IMR-90 (cell line): ENCODE results near the gene MRTFB. TPM values are rescaled to one million over a fixed set of nuclear protein-coding genes. Genes with fewer than 3 reads are reported as not detected.
"Not testable (repeated sequence)": the region's sequence is repeated elsewhere in the genome, so short reads cannot be mapped to it uniquely, and the experiment has no call there.

Source experiments
- ATAC-seq: fragments of 200-7000 bp; cut with Tn5 transposase; 2 replicates; pipeline ENCODE4 v1.9.1; 2020; ENCODE audit warnings: low read depth, mild to moderate bottlenecking, moderate library complexity
- BruUV-seq: library from RNA; stranded (reverse); fragments of 400-500 nt; replicated peaks from 2 replicates; lab custom pipeline; 2021; lab: Mats Ljungman, UMichigan
- CTCF ChIA-PET: fragments of 300-600 bp; formaldehyde crosslinking; extraction: SDS; loops from one replicate; lab custom pipeline; 2021; ENCODE audit warnings: antibody characterized with exemption; lab: Yijun Ruan, JAX
- POLR2A ChIA-PET: fragments of 300-600 bp; sonication (Branson Sonifier 250); formaldehyde crosslinking; loops from one replicate; lab custom pipeline; 2022; ENCODE audit warnings: antibody characterized with exemption; ENCODE audit not compliant: unreplicated experiment; lab: Charles Lee
- DNase-seq: peaks from one replicate; pipeline ENCODE4 v3.0.0; 2013
- H2AFZ ChIP-seq: replicated peaks from 2 replicates; pipeline ENCODE3; 2013; ENCODE audit warnings: low read length, mild to moderate bottlenecking; ENCODE audit not compliant: poor library complexity
- H2AK5ac ChIP-seq: 2 replicates; pipeline ENCODE4 v1.6.1; 2013; ENCODE audit warnings: low read depth, low read length, inconsistent platforms
- H2AK9ac ChIP-seq: replicated peaks from 2 replicates; pipeline ENCODE3; 2013; ENCODE audit warnings: mild to moderate bottlenecking, low read depth, low read length, moderate library complexity; ENCODE audit not compliant: poor library complexity
- H2BK120ac ChIP-seq: 2 replicates; pipeline ENCODE4 v1.6.1; 2013; ENCODE audit warnings: low read depth, low read length, inconsistent platforms
- H2BK15ac ChIP-seq: 3 replicates; pipeline ENCODE4 v1.6.1; 2013; ENCODE audit warnings: low read depth, low read length, inconsistent platforms
- H2BK20ac ChIP-seq: 2 replicates; pipeline ENCODE4 v1.6.1; 2013; ENCODE audit warnings: low read depth, mild to moderate bottlenecking, inconsistent platforms, low read length, moderate library complexity
- H2BK5ac ChIP-seq: 2 replicates; pipeline ENCODE4 v1.6.1; 2013; ENCODE audit warnings: mild to moderate bottlenecking, low read depth, low read length, inconsistent platforms; ENCODE audit not compliant: poor library complexity, severe bottlenecking
- H3K14ac ChIP-seq: replicated peaks from 2 replicates; pipeline ENCODE4 v1.6.1; 2013; ENCODE audit warnings: low read depth, low read length, inconsistent platforms
- H3K18ac ChIP-seq: 2 replicates; pipeline ENCODE4 v1.6.1; 2013; ENCODE audit warnings: low read depth, low read length, control low read depth
- H3K23ac ChIP-seq: 2 replicates; pipeline ENCODE4 v1.6.1; 2013; ENCODE audit warnings: low read depth, low read length, inconsistent platforms
- H3K27ac ChIP-seq: 2 replicates; pipeline ENCODE4 v1.5.1; 2013; ENCODE audit warnings: mild to moderate bottlenecking, control low read depth, low read length; ENCODE audit not compliant: insufficient read depth
- H3K27me3 ChIP-seq: 2 replicates; pipeline ENCODE4 v1.6.1; 2013; ENCODE audit warnings: low read length; ENCODE audit not compliant: control insufficient read depth, insufficient read depth
- H3K36me3 ChIP-seq: 2 replicates; pipeline ENCODE4 v1.6.1; 2013; ENCODE audit warnings: low read length, mixed read lengths; ENCODE audit not compliant: control insufficient read depth, insufficient read depth
- H3K4ac ChIP-seq: 2 replicates; pipeline ENCODE4 v1.6.1; 2013; ENCODE audit warnings: low read depth, low read length, inconsistent platforms
- H3K4me1 ChIP-seq: 2 replicates; pipeline ENCODE4 v1.6.1; 2013; ENCODE audit warnings: low read length, mixed read lengths; ENCODE audit not compliant: control insufficient read depth, insufficient read depth
- H3K4me2 ChIP-seq: 2 replicates; pipeline ENCODE4 v1.6.1; 2013; ENCODE audit warnings: low read depth, mild to moderate bottlenecking, control low read depth, low read length, moderate library complexity
- H3K4me3 ChIP-seq: 2 replicates; pipeline ENCODE4 v1.5.1; 2013; ENCODE audit warnings: low read depth, mild to moderate bottlenecking, control low read depth, low read length, moderate library complexity; ENCODE audit not compliant: insufficient read depth
- H3K56ac ChIP-seq: 2 replicates; pipeline ENCODE4 v1.6.1; 2013; ENCODE audit warnings: low read length, inconsistent platforms; ENCODE audit not compliant: insufficient read depth; ENCODE audit errors: extremely low read depth
- H3K79me1 ChIP-seq, 2 experiments: 2 replicates each; pipeline ENCODE4 v1.6.1; 2013; ENCODE audit warnings: low read length in 2 of 2, inconsistent platforms in 1 of 2, low read depth in 1 of 2
- H3K9ac ChIP-seq: 2 replicates; pipeline ENCODE4 v1.6.1; 2013; ENCODE audit warnings: low read depth, low read length, control low read depth
- H3K9me1 ChIP-seq: 2 replicates; pipeline ENCODE4 v1.6.1; 2013; ENCODE audit warnings: low read length, inconsistent platforms; ENCODE audit not compliant: insufficient read depth
- H3K9me3 ChIP-seq: 2 replicates; pipeline ENCODE4 v1.6.1; 2013; ENCODE audit warnings: low read length; ENCODE audit not compliant: control insufficient read depth, insufficient read depth
- H4K20me1 ChIP-seq: 2 replicates; pipeline ENCODE4 v1.6.1; 2013; ENCODE audit warnings: low read length, inconsistent platforms; ENCODE audit not compliant: insufficient read depth
- H4K5ac ChIP-seq: 2 replicates; pipeline ENCODE4 v1.6.1; 2013; ENCODE audit warnings: mild to moderate bottlenecking, low read depth, low read length, control low read depth
- H4K8ac ChIP-seq, 2 experiments: 2 replicates each; pipeline ENCODE4 v1.6.1; 2013; ENCODE audit warnings: low read depth in 2 of 2, low read length in 2 of 2, control low read depth in 1 of 2, inconsistent platforms in 1 of 2
- H4K91ac ChIP-seq: 2 replicates; pipeline ENCODE4 v1.6.1; 2013; ENCODE audit warnings: low read depth, low read length, inconsistent platforms; ENCODE audit not compliant: insufficient read depth
- MAFK ChIP-seq: IDR thresholded peaks from 2 replicates; pipeline ENCODE4 v1.6.1; 2012; ENCODE audit warnings: low read depth, low read length, improper control_type of control experiment
- MAZ ChIP-seq: IDR thresholded peaks from 2 replicates; pipeline ENCODE4 v1.6.1; 2012; ENCODE audit warnings: low read depth, mild to moderate bottlenecking, low read length, improper control_type of control experiment, moderate library complexity, borderline replicate concordance
- POLR2A ChIP-seq: IDR thresholded peaks from 2 replicates; pipeline ENCODE4 v1.6.1; 2012; ENCODE audit warnings: mild to moderate bottlenecking, low read depth, low read length
- RCOR1 ChIP-seq: IDR thresholded peaks from 2 replicates; pipeline ENCODE4 v1.6.1; 2012; ENCODE audit warnings: mild to moderate bottlenecking, low read length, improper control_type of control experiment; ENCODE audit not compliant: insufficient replicate concordance
- RFX5 ChIP-seq: IDR thresholded peaks from 2 replicates; pipeline ENCODE4 v1.8.0; 2012; ENCODE audit warnings: low read depth, mild to moderate bottlenecking, low read length, moderate library complexity
- WGBS, 2 experiments: methylation state at CpG; one replicate each; pipeline versions ENCODE4 v1.1.5 to v1.1.7; 2013; ENCODE audit warnings: missing lambda C conversion rate in 2 of 2; ENCODE audit not compliant: insufficient read length in 1 of 2; ENCODE audit errors: extremely low coverage in 2 of 2; 5-methylcytosine and 5-hydroxymethylcytosine counted together
- dilution Hi-C: fragments of 300-500 bp; cut with HindIII; formaldehyde crosslinking; loops from one replicate; pipeline ENCODE4 v1.14.3; 2018; ENCODE audit warnings: low sequenced_read_pairs; ENCODE audit not compliant: unreplicated experiment
- in situ Hi-C: fragments of 300-500 bp; cut with MboI; formaldehyde crosslinking; loops from 3 replicates; pipeline ENCODE4 v1.14.3; 2019; ENCODE audit warnings: low sequenced_read_pairs, inconsistent platforms, mixed read lengths
- intact Hi-C: fragments of 100-400 bp; cut with micrococcal nuclease; formaldehyde crosslinking; loops from 2 replicates; pipeline ENCODE4 v1.10.0; 2022
- polyA plus RNA-seq, 3 experiments: library from polyadenylated mRNA; depleted of rRNA; stranded (reverse); fragments of >200 nt; gene quantifications; 2 replicates each; pipeline ENCODE4 v1.2.3, GENCODE V29; 2012; ENCODE audit warnings: low replicate concordance in 1 of 3
- total RNA-seq: library from RNA; depleted of rRNA; stranded (reverse); fragments of >200 nt; gene quantifications from 2 replicates; pipeline ENCODE4 v1.2.3, GENCODE V29; 2012

MRTFB gene
- total and polyA plus RNA-seq, 2 of the 4 experiments (the other 2 are of a cell fraction): 4.4 to 5.4 TPM

DNA sequence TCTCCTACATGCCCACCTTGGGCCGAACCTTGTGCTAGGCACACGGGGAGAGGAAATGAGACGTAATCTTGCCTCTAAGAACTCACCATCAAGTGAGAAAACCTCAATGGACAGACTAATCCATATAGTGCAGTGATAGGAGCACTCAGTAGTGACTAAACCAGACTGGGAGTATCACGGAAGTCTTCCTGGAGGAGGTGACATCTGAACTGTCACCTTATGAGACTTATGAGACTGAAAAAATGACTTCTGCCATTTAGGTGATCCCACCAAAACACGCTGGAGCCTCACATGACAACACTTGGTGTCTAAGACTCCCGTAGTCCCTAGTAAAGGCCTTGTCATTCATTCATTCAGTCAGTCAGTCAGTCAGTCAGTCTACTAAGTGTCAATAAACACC lies 27.3 kb upstream of the MRTFB start:
- no peak overlapping the region for H2AK5ac ChIP-seq
- H2BK120ac ChIP-seq: no peak overlapping the region
- WGBS, 2 experiments: 44% methylated on average over 2 of the region's 6 CpGs; no CpG with 5 or more reads in 1 of the 2 experiments
- H3K14ac ChIP-seq: no peak overlapping the region
- no peak overlapping the region for H4K91ac ChIP-seq
- ATAC-seq: no peak
- no peaks in the 10 kb centered on the region for H3K9me3 ChIP-seq
- intact Hi-C loops (no loop called here), in situ Hi-C loops (no loop called here), dilution Hi-C loops (no loop called here)
- POLR2A ChIA-PET: no interaction called here
- H3K23ac ChIP-seq: no peak overlapping the region
- H2BK20ac ChIP-seq: no peak overlapping the region
- BruUV-seq: no TSS peak
- CTCF ChIA-PET: no interaction called here
- no peak overlapping the region for H2BK15ac ChIP-seq
- H2AK9ac ChIP-seq: no peak overlapping the region
- no peak overlapping the region for H3K4me3 ChIP-seq
- TF ChIP-seq MAZ: no peak
- no peak for TF ChIP-seq RFX5
- TF ChIP-seq POLR2A: no peak
- TF ChIP-seq MAFK: no peak
- no peak for TF ChIP-seq RCOR1
- H4K8ac ChIP-seq: no peak overlapping the region
- no peaks in the 10 kb centered on the region for H4K20me1 ChIP-seq
- no peak overlapping the region for H3K4me2 ChIP-seq
- H3K56ac ChIP-seq: no peak overlapping the region
- no peak overlapping the region for H2BK5ac ChIP-seq
- DNase-seq: no peak
- no peak overlapping the region for H3K9ac ChIP-seq
- no peak overlapping the region for H3K4ac ChIP-seq
- H3K27ac ChIP-seq: no peak overlapping the region
- no peaks in the 10 kb centered on the region for H3K79me1 ChIP-seq
- no peak overlapping the region for H4K5ac ChIP-seq
- H3K27me3 ChIP-seq: peaks cover 11% of the 10 kb centered on the region
- no peaks in the 10 kb centered on the region for H3K9me1 ChIP-seq
- no peaks in the 10 kb centered on the region for H3K36me3 ChIP-seq
- H3K18ac ChIP-seq: no peak overlapping the region
- H2AFZ ChIP-seq: no peak overlapping the region
- H3K4me1 ChIP-seq: no peaks in the 10 kb centered on the region

DNA sequence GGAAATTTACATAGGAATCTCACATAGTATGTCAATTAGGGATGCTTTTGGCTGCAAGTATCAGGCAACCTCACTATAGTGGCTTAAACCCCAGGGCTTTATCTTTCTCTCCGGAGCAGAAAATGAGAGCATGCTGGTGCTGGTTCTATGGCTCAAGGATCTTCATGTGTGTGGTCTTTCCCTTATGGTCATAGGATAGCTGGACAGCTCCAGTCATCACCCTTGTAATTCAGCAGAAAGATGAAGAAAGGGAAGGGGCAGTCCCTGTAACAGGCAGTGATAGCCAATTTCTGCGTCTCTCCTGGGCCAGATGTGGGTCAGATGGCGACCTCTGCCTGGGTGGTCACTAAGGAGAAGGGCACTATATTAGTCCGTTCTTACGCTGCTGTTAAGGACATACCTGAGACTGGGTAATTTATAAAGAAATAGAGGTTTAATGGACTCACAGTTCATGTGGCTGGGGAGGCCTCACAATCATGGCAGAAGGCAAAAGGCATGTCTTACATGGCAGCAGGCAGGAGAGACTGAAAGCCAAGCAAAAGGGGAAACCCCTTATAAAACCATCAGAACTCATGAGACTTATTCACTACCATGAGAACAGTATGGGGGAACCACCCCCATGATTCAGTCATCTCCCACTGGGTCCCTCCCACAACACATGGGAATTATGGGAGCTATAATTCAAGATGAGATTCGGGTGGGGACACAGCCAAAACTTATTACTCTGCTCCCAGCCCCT lies 23.8 kb upstream of the MRTFB start:
- H2AK5ac ChIP-seq, H2BK120ac ChIP-seq, H2BK5ac ChIP-seq, H3K4me3 ChIP-seq, dilution Hi-C loops, CTCF ChIA-PET, H3K4me2 ChIP-seq, H4K5ac ChIP-seq, H3K79me1 ChIP-seq, ATAC-seq, H4K20me1 ChIP-seq, H3K56ac ChIP-seq, BruUV-seq, H3K27ac ChIP-seq, intact Hi-C loops, H4K91ac ChIP-seq, DNase-seq, H2AK9ac ChIP-seq, H2BK15ac ChIP-seq, H3K23ac ChIP-seq, H3K4ac ChIP-seq, H4K8ac ChIP-seq, H3K4me1 ChIP-seq, H3K36me3 ChIP-seq, H3K18ac ChIP-seq, H3K9me3 ChIP-seq, in situ Hi-C loops, H3K9me1 ChIP-seq, H2AFZ ChIP-seq, POLR2A ChIA-PET, H3K9ac ChIP-seq, H2BK20ac ChIP-seq, H3K14ac ChIP-seq: not testable (repeated sequence)
- WGBS, 2 experiments: 51% methylated on average over 3 of the region's 6 CpGs; no CpG with 5 or more reads in 1 of the 2 experiments
- H3K27me3 ChIP-seq: peaks cover 14% of the 10 kb centered on the region
